Calu3 (cell line): ENCODE data around the gene LDLRAD3. TPM values are rescaled to one million over a fixed set of nuclear protein-coding genes. Genes with fewer than 3 reads are reported as not detected.

Source experiments
- BruUV-seq: library from RNA; stranded (reverse); fragments of 400-500 nt; replicated peaks from 2 replicates; lab custom pipeline; 2021; lab: Mats Ljungman, UMichigan
- CTCF ChIA-PET: fragments of 300-600 bp; sonication (Branson Sonifier 250); formaldehyde crosslinking; loops from one replicate; lab custom pipeline; 2022; ENCODE audit warnings: antibody characterized with exemption; lab: Charles Lee
- DNase-seq: peaks from one replicate; pipeline ENCODE4 v3.0.0; 2022
- H3K27ac Mint-ChIP-seq: one replicate; pipeline ENCODE4 v1.8.0; 2022; ENCODE audit warnings: mixed read lengths; ENCODE audit not compliant: unreplicated experiment
- H3K27me3 Mint-ChIP-seq: one replicate; pipeline ENCODE4 v1.8.0; 2022; ENCODE audit warnings: mixed read lengths; ENCODE audit not compliant: unreplicated experiment
- H3K36me3 Mint-ChIP-seq: one replicate; pipeline ENCODE4 v1.8.0; 2022; ENCODE audit warnings: mild to moderate bottlenecking, moderate library complexity, mixed read lengths; ENCODE audit not compliant: insufficient read depth, unreplicated experiment
- H3K4me1 Mint-ChIP-seq: one replicate; pipeline ENCODE4 v1.8.0; 2022; ENCODE audit warnings: mild to moderate bottlenecking, low read depth, mixed read lengths; ENCODE audit not compliant: unreplicated experiment
- H3K4me3 Mint-ChIP-seq: one replicate; pipeline ENCODE4 v1.8.0; 2022; ENCODE audit warnings: mild to moderate bottlenecking, low read depth, moderate library complexity, mixed read lengths; ENCODE audit not compliant: unreplicated experiment
- H3K9me3 Mint-ChIP-seq: one replicate; pipeline ENCODE4 v1.8.0; 2022; ENCODE audit warnings: low read depth, mixed read lengths; ENCODE audit not compliant: unreplicated experiment
- intact Hi-C: fragments of 100-400 bp; cut with micrococcal nuclease; formaldehyde crosslinking; loops from one replicate; pipeline ENCODE4 v1.10.0; 2022; ENCODE audit not compliant: unreplicated experiment
- total RNA-seq: library from RNA; stranded (reverse); gene quantifications from 2 replicates; pipeline ENCODE4 v1.2.3, GENCODE V29; 2022
- TF ChIP-seq, protein P1 (sequence below): fragments of 200-600 bp; IDR thresholded peaks from one replicate; pipeline ENCODE4 v1.8.0; 2022; ENCODE audit warnings: antibody characterized with exemption; ENCODE audit not compliant: unreplicated experiment

Gene LDLRAD3
- total RNA-seq, 1 experiment from 2014 or later, result 16.2 TPM

DNA sequence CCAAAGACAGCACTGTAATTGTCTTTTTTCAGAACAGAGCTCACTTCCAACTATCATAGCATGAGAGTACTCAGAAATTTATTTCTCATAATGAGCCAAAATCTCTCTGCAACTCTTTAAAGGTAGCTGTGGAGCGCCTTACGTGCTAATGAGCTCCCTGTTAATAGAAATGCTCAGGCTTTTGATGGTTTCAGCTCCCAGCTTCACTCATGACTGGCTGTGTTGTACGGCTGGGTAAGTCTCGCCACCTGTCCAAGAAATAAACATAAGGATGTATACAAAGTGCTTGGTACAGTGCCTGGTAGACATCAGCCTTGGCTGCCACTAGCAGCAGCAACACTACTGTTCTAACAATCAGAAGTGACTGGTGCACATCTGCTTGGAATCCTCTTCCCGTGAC, 109.4 kb downstream of the LDLRAD3 start:
- Mint-ChIP-seq H3K27ac (no peak overlapping the region), H3K4me3 (no peak overlapping the region), H3K27me3 (no peaks in the 10 kb centered on the region), H3K9me3 (peaks cover 6% of the 10 kb centered on the region), H3K36me3 (no peaks in the 10 kb centered on the region), H3K4me1 (no peaks in the 10 kb centered on the region)
- CTCF ChIA-PET, result no interaction called here
- TF ChIP-seq, protein P1, sequence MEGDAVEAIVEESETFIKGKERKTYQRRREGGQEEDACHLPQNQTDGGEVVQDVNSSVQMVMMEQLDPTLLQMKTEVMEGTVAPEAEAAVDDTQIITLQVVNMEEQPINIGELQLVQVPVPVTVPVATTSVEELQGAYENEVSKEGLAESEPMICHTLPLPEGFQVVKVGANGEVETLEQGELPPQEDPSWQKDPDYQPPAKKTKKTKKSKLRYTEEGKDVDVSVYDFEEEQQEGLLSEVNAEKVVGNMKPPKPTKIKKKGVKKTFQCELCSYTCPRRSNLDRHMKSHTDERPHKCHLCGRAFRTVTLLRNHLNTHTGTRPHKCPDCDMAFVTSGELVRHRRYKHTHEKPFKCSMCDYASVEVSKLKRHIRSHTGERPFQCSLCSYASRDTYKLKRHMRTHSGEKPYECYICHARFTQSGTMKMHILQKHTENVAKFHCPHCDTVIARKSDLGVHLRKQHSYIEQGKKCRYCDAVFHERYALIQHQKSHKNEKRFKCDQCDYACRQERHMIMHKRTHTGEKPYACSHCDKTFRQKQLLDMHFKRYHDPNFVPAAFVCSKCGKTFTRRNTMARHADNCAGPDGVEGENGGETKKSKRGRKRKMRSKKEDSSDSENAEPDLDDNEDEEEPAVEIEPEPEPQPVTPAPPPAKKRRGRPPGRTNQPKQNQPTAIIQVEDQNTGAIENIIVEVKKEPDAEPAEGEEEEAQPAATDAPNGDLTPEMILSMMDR, result no peak
- no TSS peak for BruUV-seq
- DNase-seq, result no peak
- intact Hi-C loops, result no loop called here

DNA sequence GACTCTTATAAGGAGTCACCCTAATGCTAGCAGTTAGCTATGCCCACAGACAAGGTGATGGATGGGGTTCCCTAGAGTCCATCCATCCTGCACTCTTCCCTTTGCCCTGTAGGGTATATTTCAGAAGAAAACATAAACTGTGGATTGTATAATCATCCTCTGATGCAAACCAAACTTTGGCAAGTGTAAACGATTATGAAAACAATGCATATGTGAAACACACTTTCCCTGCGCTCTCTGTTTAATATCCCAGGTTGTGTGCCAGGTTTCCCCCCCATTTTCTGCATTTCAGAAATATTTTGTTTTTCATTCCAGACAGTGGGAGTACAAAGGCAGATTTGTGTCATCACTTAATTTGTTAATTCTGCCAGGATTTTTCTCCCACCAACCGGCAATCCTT, 110.0 kb downstream of the LDLRAD3 start:
- no peaks in the 10 kb centered on the region for H3K36me3 Mint-ChIP-seq
- no TSS peak for BruUV-seq
- H3K9me3 Mint-ChIP-seq, result peaks cover 6% of the 10 kb centered on the region
- H3K27me3 Mint-ChIP-seq, result no peaks in the 10 kb centered on the region
- TF ChIP-seq, protein P1, result no peak
- DNase-seq, result no peak
- H3K27ac Mint-ChIP-seq, result no peak overlapping the region
- intact Hi-C loops, result no loop called here
- H3K4me3 Mint-ChIP-seq, result no peak overlapping the region
- CTCF ChIA-PET, result no interaction called here
- H3K4me1 Mint-ChIP-seq, result no peaks in the 10 kb centered on the region

DNA sequence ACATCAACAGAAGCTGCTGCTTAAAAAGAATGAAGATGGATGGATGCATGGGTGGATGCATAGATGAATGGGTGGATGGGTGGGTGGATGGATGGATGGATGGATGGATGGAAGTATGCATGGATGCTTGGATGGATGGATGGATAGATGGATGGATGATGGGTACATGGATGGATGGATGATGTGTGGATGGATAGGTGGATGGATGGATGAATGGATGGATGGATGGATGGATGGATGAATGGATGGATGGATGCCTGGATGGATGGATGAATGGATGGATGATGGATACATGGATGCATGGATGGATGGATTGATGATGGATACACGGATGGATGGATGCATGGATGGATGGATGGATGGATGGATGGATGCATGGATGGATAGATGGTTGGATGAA, 110.8 kb downstream of the LDLRAD3 start:
- TF ChIP-seq, protein P1, result no peak
- Mint-ChIP-seq H3K27me3 (no peaks in the 10 kb centered on the region), H3K27ac (no peak overlapping the region), H3K4me1 (no peaks in the 10 kb centered on the region), H3K9me3 (peaks cover 6% of the 10 kb centered on the region), H3K36me3 (no peaks in the 10 kb centered on the region), H3K4me3 (no peak overlapping the region)
- BruUV-seq, result no TSS peak
- intact Hi-C loops, result no loop called here
- CTCF ChIA-PET, result no interaction called here
- no peak for DNase-seq

DNA sequence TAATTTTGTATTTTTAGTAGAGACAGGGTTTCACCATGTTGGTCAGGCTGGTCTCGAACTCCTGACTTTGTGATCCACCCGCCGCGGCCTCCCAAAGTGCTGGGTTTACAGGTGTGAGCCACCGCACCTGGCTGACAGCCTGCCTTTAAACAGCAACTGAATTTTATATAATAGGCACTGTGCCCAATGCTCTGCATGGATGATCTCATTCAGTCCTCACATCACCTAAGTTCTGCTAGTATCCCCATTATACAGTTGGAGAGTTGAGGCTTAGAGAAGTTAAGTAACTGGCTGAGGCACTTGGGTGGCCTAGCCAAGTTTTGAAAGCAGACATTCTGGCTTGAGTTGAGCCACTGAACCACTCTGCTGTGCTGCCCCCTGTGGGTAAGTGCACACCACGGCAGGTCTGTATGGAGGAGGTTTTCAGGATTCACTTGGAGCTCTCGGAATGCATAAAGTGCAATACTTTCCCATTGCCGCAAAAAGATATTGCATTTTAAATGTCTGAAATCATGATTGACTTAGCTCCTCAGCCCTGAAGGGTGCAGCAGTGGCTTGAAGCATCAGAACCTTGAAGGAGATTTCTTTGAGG, 112.4 kb downstream of the LDLRAD3 start:
- Mint-ChIP-seq H3K4me1 (no peaks in the 10 kb centered on the region), H3K9me3 (peaks cover 6% of the 10 kb centered on the region), H3K27ac (no peak overlapping the region), H3K27me3 (no peaks in the 10 kb centered on the region), H3K4me3 (no peak overlapping the region), H3K36me3 (no peaks in the 10 kb centered on the region)
- intact Hi-C loops, result loop anchor here (1.0 kb wide), 2 partner anchors 234 to 441 kb away; no protein-coding TSS in a partner anchor
- BruUV-seq, result no TSS peak
- TF ChIP-seq, protein P1, result peak; percentile 46
- CTCF ChIA-PET, result interaction anchor here (0.8 to 2.1 kb wide), 3 partner anchors 18 to 234 kb away, joined by 3 to 11 read pairs (median 4); no protein-coding TSS in a partner anchor
- peak; percentile 45 for DNase-seq
